ENCODE results near the gene IVD. TPM values are rescaled to one million over a fixed set of nuclear protein-coding genes. Genes with fewer than 3 reads are reported as not detected.

Gene IVD
- total and polyA plus RNA-seq, 2 of the 8 experiments (the other 6 are each of a cell fraction or from before 2014, with no cell fraction given) = 55.2 to 78.8 TPM

GRCh38 chr15:40420793-40421192 lies 15.2 kb downstream of the IVD start:
- H2AK5ac ChIP-seq (ENCODE audit: low read depth, low read length) = no peak overlapping the region
- H3K9me3 ChIP-seq (ENCODE audit: insufficient read depth in 2 of 2, low read depth in 1 of 2, low read length in 1 of 2) = no peaks in the 10 kb centered on the region
- no peak overlapping the region for H4K91ac ChIP-seq (replicated peaks; ENCODE audit: insufficient read length, low read length)
- no peak overlapping the region for H3K27ac ChIP-seq (ENCODE audit: low read depth, low read length)
- no peak overlapping the region for H2BK20ac ChIP-seq (ENCODE audit: low read length)
- no peak for FAIRE-seq
- H3K56ac ChIP-seq (replicated peaks; ENCODE audit: insufficient read length, low read depth, low read length) = no peak overlapping the region
- H3K23me2 ChIP-seq (ENCODE audit: low read depth, low read length) = no peaks in the 10 kb centered on the region
- H3K4me1 ChIP-seq (replicated peaks in 1 of 4; ENCODE audit: control insufficient read depth in 3 of 4, insufficient read depth in 4 of 4, low read length in 3 of 4) = peaks cover 0 to 6% (median 3%) of the 10 kb centered on the region in 4 experiments; a peak in 4 of 7 replicates
- H3K4me2 ChIP-seq (ENCODE audit: insufficient read depth in 1 of 2, low read depth in 2 of 2, low read length in 2 of 2) = no peak overlapping the region
- POLR2A ChIA-PET (ENCODE audit: partially characterized antibody) = interaction anchor here (0.7 to 8.8 kb wide), 16 partner anchors 9 to 130 kb away, joined by 3 to 77 read pairs (median 4); partner anchors contain the start of genes BAHD1, DISP2 and IVD
- H4K20me1 ChIP-seq (replicated peaks in 1 of 2; ENCODE audit: control insufficient read depth in 1 of 2, insufficient read depth in 2 of 2, low read length in 2 of 2) = peaks cover 0 to 7% of the 10 kb centered on the region in 2 experiments
- no peak overlapping the region for H2BK120ac ChIP-seq (replicated peaks; ENCODE audit: low read depth, low read length)
- H4K8ac ChIP-seq (ENCODE audit: extremely low read depth, insufficient read depth, low read length) = no peak overlapping the region
- 79% methylated on average over 3 of the region's 3 CpGs; no CpG with 5 or more reads in 1 of the 2 experiments for WGBS, 2 experiments (ENCODE audit: extremely low coverage in 1 of 2, insufficient coverage in 1 of 2, insufficient read length in 1 of 2, insufficient replicate concordance in 2 of 2, low coverage in 1 of 2, low lambda C conversion rate in 2 of 2, missing lambda C conversion rate in 1 of 2)
- H3K79me2 ChIP-seq (ENCODE audit: control insufficient read depth in 1 of 2, insufficient read depth in 2 of 2, low read length in 2 of 2) = no peaks in the 10 kb centered on the region
- H2BK5ac ChIP-seq (ENCODE audit: low read depth, low read length) = no peak overlapping the region
- TF ChIP-seq E2F6 (IDR thresholded peaks at IDR 0.05) (no peak), POLR2A (IDR thresholded peaks at IDR 0.05; ENCODE audit: control extremely low read depth in 1 of 2, low read depth in 2 of 2, low read length in 2 of 2) (0 out of 3 replicates have a peak, but pooled peaks of 1 of the 2 experiments have one; percentile 1)
- no peak overlapping the region for H3K23ac ChIP-seq (ENCODE audit: insufficient read length)
- H3K9ac ChIP-seq (replicated peaks in 1 of 4; ENCODE audit: extremely low read depth in 1 of 4, low read depth in 3 of 4, low read length in 3 of 4) = no peak overlapping the region
- H3K4me3 ChIP-seq (ENCODE audit: extremely low read depth in 1 of 4, insufficient read depth in 2 of 4, low read depth in 3 of 4, low read length in 4 of 4) = no peak overlapping the region; a peak in 1 of 8 replicates
- no peak overlapping the region for H2BK12ac ChIP-seq (ENCODE audit: low read depth, low read length)
- no peak overlapping the region for H3K4ac ChIP-seq (replicated peaks; ENCODE audit: insufficient read length, low read depth, low read length)
- no peak overlapping the region for H4K5ac ChIP-seq (ENCODE audit: insufficient read length, low read depth, low read length)
- H2AFZ ChIP-seq (ENCODE audit: low read length) = no peak overlapping the region
- CTCF ChIA-PET (ENCODE audit: partially characterized antibody) = interaction anchor here (0.8 to 16.2 kb wide), 21 partner anchors 11 to 203 kb away, joined by 3 to 184 read pairs (median 6); partner anchors contain the start of genes CCDC9B, IVD and PHGR1
- DNase-seq (ENCODE audit: low read depth in 1 of 2, low spot score in 2 of 2) = no peak
- peaks cover 0 to 2% (median 0%) of the 10 kb centered on the region in 4 experiments; a peak in 1 of 7 replicates for H3K27me3 ChIP-seq (replicated peaks in 1 of 4; ENCODE audit: control insufficient read depth in 3 of 4, extremely low read depth in 1 of 4, insufficient read depth in 3 of 4, low read length in 3 of 4)
- peaks cover 4 to 23% (median 10%) of the 10 kb centered on the region in 4 experiments for H3K36me3 ChIP-seq (ENCODE audit: control insufficient read depth in 2 of 4, insufficient read depth in 4 of 4, low read length in 3 of 4)
- H3K79me1 ChIP-seq (ENCODE audit: low read depth, low read length) = no peaks in the 10 kb centered on the region
- no peak overlapping the region for H3K18ac ChIP-seq (ENCODE audit: extremely low read depth, low read length)
- no peak overlapping the region for H2BK15ac ChIP-seq (ENCODE audit: low read length)
- no peak overlapping the region for H3K14ac ChIP-seq (ENCODE audit: insufficient read length)
